ENCODE measurements around the gene FAM177B.

Gene FAM177B

DNA sequence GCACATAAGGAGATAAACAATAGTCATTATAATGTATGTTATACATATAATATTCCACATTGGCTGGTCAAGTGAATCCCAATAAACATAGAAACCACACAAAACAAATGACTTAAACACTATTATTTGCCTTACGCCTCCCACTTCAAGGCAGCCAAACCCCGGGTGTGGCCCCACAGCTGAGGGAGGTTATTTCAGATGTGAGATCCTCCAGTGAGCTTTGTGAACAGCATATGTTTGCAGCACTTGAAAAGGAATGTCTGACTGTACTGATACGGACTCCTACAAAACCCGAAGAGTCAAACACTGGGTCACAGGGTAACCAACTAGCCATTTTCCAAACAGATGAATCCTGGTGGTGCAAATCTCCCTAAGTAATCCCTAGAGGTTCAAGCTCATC lies 50.7 kb downstream of the FAM177B start:
- DNase-seq (ENCODE audit: low spot score), result no peak

DNA sequence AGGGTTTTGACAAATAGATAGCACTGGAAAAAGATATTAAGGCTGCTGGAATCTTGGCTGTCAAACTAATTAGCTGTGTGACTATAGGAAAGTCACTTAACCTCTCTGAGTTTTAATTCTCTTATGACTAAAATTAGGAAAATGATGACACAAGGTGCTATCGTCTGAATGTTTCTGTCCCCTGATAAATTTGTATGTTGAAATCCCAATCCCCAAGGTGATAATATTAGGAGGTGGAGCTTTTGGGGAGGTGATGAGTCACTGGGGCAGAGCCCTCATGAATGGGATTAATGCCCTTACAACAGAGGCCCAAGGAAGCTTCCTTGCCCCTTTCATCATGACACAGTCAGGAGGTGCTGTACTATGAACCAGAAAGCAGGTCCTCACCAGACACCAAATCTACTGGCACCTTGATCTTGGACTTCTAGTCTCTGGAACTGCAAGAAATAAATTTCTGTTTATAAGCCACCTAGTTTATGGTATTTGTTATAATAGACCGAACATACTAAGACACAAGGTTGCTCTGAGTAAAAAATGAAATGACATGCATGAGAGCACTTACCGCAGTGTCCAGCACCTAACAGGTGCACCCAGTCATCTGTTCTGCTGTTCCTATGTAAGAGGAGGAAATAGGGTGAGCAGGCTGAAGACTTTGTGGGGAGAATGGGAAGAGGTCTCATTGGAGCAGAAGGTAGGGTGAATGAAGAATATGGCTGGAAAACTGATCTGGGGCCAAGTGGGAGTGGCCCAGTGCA lies 51.6 kb downstream of the FAM177B start:
- no peak for DNase-seq (ENCODE audit: low spot score)

GRCh38 chr1:222790115-222790514 lies 53.1 kb downstream of the FAM177B start:
- no peak for DNase-seq (ENCODE audit: low spot score)

- DNase-seq (ENCODE audit: low spot score), result no peak
Measured at GRCh38 chr1:222790520-222790919, 53.5 kb downstream of the FAM177B start.

- DNase-seq (ENCODE audit: low spot score), result no peak
Measured at GRCh38 chr1:222791006-222791710, 54.2 kb downstream of the FAM177B start.

DNA sequence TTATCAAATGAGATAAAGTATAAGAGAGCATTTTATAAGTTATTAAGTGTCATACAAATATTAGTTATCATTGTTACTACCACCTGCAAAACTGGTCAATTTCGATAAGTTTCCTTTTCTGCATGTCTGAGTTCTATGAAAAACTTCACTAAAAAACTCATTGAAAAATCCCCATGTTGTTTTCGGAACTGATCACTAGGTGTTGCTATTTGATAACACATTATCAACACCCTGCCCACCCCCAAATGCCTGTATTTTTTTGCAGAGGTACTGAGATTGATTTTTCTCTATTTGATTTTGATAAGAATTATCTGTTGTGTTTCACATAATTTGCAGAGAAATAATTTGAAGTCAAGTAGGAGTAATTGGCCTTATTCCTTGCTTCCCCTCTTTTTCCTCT lies 55.7 kb downstream of the FAM177B start:
- no peak for DNase-seq (ENCODE audit: low spot score)

DNA sequence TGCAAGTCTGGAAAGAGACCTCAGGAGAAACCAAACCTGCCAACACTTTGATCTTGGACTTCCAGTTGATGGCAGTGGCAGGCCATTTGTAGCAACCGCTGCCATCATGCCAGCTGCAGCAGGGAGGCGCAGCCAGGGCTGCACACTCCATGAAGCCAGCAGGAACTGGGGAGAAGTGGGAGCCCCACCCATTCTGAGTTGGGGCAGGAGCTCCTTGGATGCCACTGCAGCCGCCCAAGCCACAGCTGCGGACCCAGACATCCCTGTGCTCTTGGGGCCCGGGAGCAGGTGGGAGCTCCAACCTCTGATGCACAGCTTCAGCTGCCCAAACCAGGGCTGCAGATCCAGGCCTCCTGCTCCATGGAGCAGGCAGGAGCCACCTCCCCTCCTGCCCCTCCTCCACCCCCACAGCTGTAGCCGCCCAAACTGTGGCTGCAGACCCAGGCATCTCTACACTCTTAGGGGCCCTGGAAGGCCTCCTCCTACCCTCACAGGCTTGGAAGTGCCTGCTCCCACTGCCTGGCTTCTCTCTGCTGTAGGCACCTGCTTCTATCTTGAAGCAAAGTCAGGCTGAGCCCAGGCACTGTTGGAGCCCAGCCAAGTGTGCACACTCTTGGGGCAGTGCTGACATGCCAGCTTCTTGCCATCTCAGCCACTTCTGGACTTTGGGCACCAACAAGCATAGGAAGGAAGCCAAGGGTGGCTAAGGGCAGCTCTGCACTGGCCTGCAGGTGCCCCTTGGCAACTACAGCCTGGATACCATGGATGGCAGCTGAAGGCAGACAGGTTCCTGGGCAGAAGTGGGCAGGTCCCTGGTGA lies 57.9 kb downstream of the FAM177B start:
- no peak for DNase-seq (ENCODE audit: low spot score)

DNA sequence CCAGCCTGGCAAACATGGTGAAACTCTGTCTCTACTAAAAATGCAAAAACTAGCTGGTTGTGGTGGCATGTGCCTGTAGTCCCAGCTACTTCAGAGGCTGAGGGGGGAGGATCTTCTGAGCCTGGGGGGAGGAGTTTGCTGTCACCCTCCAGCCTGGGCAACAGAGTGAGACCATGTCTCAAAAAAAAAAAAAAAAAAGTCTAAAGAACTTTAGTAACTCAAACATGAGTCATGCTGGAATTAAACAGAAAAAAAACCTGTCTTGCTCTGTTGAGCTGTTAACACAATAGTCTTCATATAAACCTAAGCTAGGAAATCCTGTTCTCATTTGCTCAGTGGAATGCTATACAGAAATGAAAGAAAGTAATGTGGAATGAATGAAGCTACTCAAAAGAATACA lies 61.1 kb downstream of the FAM177B start:
- DNase-seq (ENCODE audit: low spot score), result no peak

- no peak for DNase-seq (ENCODE audit: low spot score)
Measured at GRCh38 chr1:222798975-222799374, 62.0 kb downstream of the FAM177B start.

Data from CD4-positive, alpha-beta T cell treated with Interleukin-6 at 100 ng/mL for 8 hours (primary cell).